Measurements from ENCODE around the gene NTNG1.

The NTNG1 gene

GRCh38 chr1:107344268-107344760 is 203.5 kb downstream of the NTNG1 start:
- no peak for TF ChIP-seq CTCF (IDR thresholded peaks at IDR 0.05; ENCODE audit: low read depth, low read length, missing control alignments)
- no peak overlapping the region for H3K4me3 ChIP-seq (replicated peaks; ENCODE audit: low read depth, low read length)
- no peak for DNase-seq (ENCODE audit: extremely low read depth, low read depth)

- no peak for DNase-seq (ENCODE audit: extremely low read depth, low read depth)
- TF ChIP-seq CTCF (IDR thresholded peaks at IDR 0.05; ENCODE audit: low read depth, low read length, missing control alignments): no peak
- H3K4me3 ChIP-seq (replicated peaks; ENCODE audit: low read depth, low read length): no peak overlapping the region
Measured at GRCh38 chr1:107344836-107345235, 204.0 kb downstream of the NTNG1 start.

- TF ChIP-seq CTCF (IDR thresholded peaks at IDR 0.05; ENCODE audit: low read depth, low read length, missing control alignments): no peak
- DNase-seq (ENCODE audit: extremely low read depth, low read depth): no peak
- no peak overlapping the region for H3K4me3 ChIP-seq (replicated peaks; ENCODE audit: low read depth, low read length)
Measured at GRCh38 chr1:107352850-107353249, 212.0 kb downstream of the NTNG1 start.

- no peak overlapping the region for H3K4me3 ChIP-seq (replicated peaks; ENCODE audit: low read depth, low read length)
- no peak for TF ChIP-seq CTCF (IDR thresholded peaks at IDR 0.05; ENCODE audit: low read depth, low read length, missing control alignments)
- DNase-seq (ENCODE audit: extremely low read depth, low read depth): no peak
Measured at GRCh38 chr1:107357376-107357775, 216.5 kb downstream of the NTNG1 start.

- H3K4me3 ChIP-seq (replicated peaks; ENCODE audit: low read depth, low read length): no peak overlapping the region
- no peak for TF ChIP-seq CTCF (IDR thresholded peaks at IDR 0.05; ENCODE audit: low read depth, low read length, missing control alignments)
- DNase-seq (ENCODE audit: extremely low read depth, low read depth): no peak
Measured at GRCh38 chr1:107358619-107359327, 217.9 kb downstream of the NTNG1 start.

- no peak for DNase-seq (ENCODE audit: extremely low read depth, low read depth)
- no peak overlapping the region for H3K4me3 ChIP-seq (replicated peaks; ENCODE audit: low read depth, low read length)
Measured at GRCh38 chr1:107359472-107360241, 218.8 kb downstream of the NTNG1 start.

More at GRCh38 chr1:107359472-107360241, 218.8 kb downstream of the NTNG1 start:
- no peak for TF ChIP-seq CTCF (IDR thresholded peaks at IDR 0.05; ENCODE audit: low read depth, low read length, missing control alignments)
